H1 (cell line): ENCODE results near the gene MPPED1. TPM values are rescaled to one million over a fixed set of nuclear protein-coding genes. Genes with fewer than 3 reads are reported as not detected.

Experiments used
- CTCF ChIA-PET: fragments of 300-600 bp; sonication (Branson Sonifier 250); formaldehyde crosslinking; loops from one replicate; lab custom pipeline; 2021; ENCODE audit not compliant: partially characterized antibody; lab: Charles Lee
- POLR2A ChIA-PET: fragments of 300-600 bp; sonication (Branson Sonifier 250); formaldehyde crosslinking; loops from one replicate; lab custom pipeline; 2021; ENCODE audit warnings: inconsistent platforms; ENCODE audit not compliant: partially characterized antibody; lab: Charles Lee
- DNase-seq, 2 experiments: peaks; one replicate each; pipeline versions ENCODE4 v3.0.0 to v3.0.0-alpha.2; 2010 to 2022; ENCODE audit warnings: low spot score in 2 of 2, low read depth in 1 of 2, mixed read lengths in 1 of 2
- FAIRE-seq: peaks from 2 replicates; lab custom pipeline; 2011; peaks lifted over from hg19 to GRCh38; lab: Jason Lieb, UNC
- H2AFZ ChIP-seq: 2 replicates; pipeline ENCODE4 v1.8.1; 2012; ENCODE audit warnings: low read length, inconsistent platforms
- H2AK5ac ChIP-seq: 2 replicates; pipeline ENCODE4 v1.6.1; 2013; ENCODE audit warnings: low read depth, low read length
- H2BK120ac ChIP-seq: replicated peaks from 2 replicates; pipeline ENCODE3; 2013; ENCODE audit warnings: low read depth, low read length, inconsistent platforms
- H2BK12ac ChIP-seq: 2 replicates; pipeline ENCODE4 v1.6.1; 2013; ENCODE audit warnings: low read depth, low read length
- H2BK15ac ChIP-seq: 2 replicates; pipeline ENCODE4 v1.6.1; 2013; ENCODE audit warnings: low read length
- H2BK20ac ChIP-seq: 2 replicates; pipeline ENCODE4 v1.6.1; 2013; ENCODE audit warnings: low read length
- H2BK5ac ChIP-seq: 2 replicates; pipeline ENCODE4 v1.6.1; 2013; ENCODE audit warnings: low read depth, low read length
- H3K14ac ChIP-seq: 2 replicates; pipeline ENCODE4 v1.6.1; 2013; ENCODE audit warnings: inconsistent platforms; ENCODE audit not compliant: insufficient read length
- H3K18ac ChIP-seq: 2 replicates; pipeline ENCODE4 v1.6.1; 2013; ENCODE audit warnings: low read length; ENCODE audit errors: extremely low read depth
- H3K23ac ChIP-seq: 2 replicates; pipeline ENCODE4 v1.6.1; 2013; ENCODE audit warnings: inconsistent platforms; ENCODE audit not compliant: insufficient read length
- H3K23me2 ChIP-seq: 2 replicates; pipeline ENCODE4 v1.6.1; 2013; ENCODE audit warnings: low read depth, low read length
- H3K27ac ChIP-seq: 2 replicates; pipeline ENCODE4 v1.6.1; 2011; ENCODE audit warnings: low read depth, low read length, inconsistent platforms
- H3K27me3 ChIP-seq, 4 experiments: replicated peaks in 1 of 4; 1 replicate in 1 of 4; 2 replicates in 3 of 4; pipeline versions ENCODE4 v1.6.1 to v1.8.1; 2011 to 2013; ENCODE audit warnings: low read length in 3 of 4, mild to moderate bottlenecking in 3 of 4, inconsistent platforms in 2 of 4, mixed read lengths in 2 of 4, moderate library complexity in 1 of 4; ENCODE audit not compliant: control insufficient read depth in 3 of 4, insufficient read depth in 3 of 4; ENCODE audit errors: extremely low read depth in 1 of 4
- H3K36me3 ChIP-seq, 4 experiments: 2 replicates each; pipeline versions ENCODE4 v1.6.1 to v1.8.1; 2011 to 2013; ENCODE audit warnings: mild to moderate bottlenecking in 4 of 4, low read length in 3 of 4, moderate library complexity in 2 of 4, control low read depth in 1 of 4, inconsistent platforms in 1 of 4; ENCODE audit not compliant: insufficient read depth in 4 of 4, control insufficient read depth in 2 of 4
- H3K4ac ChIP-seq: replicated peaks from 2 replicates; pipeline ENCODE3; 2013; ENCODE audit warnings: low read length, low read depth, mixed read lengths, inconsistent platforms; ENCODE audit not compliant: insufficient read length
- H3K4me1 ChIP-seq, 4 experiments: replicated peaks in 1 of 4; 1 replicate in 1 of 4; 2 replicates in 3 of 4; pipeline versions ENCODE4 v1.6.1 to v1.8.1; 2011 to 2013; ENCODE audit warnings: low read length in 3 of 4, inconsistent platforms in 2 of 4, mixed read lengths in 1 of 4; ENCODE audit not compliant: insufficient read depth in 4 of 4, control insufficient read depth in 3 of 4
- H3K4me2 ChIP-seq, 2 experiments: 2 replicates each; pipeline versions ENCODE4 v1.6.1 to v1.8.1; 2011 to 2013; ENCODE audit warnings: low read depth in 2 of 2, low read length in 2 of 2, control low read depth in 1 of 2, inconsistent platforms in 1 of 2, mild to moderate bottlenecking in 1 of 2; ENCODE audit not compliant: insufficient read depth in 1 of 2
- H3K4me3 ChIP-seq, 4 experiments: fragments of 200-600, 300-600 bp in 1 of 4; sonication (generic), shearing (Covaris generic), sonication (Bioruptor Twin) in 1 of 4; 2 replicates each; pipeline versions ENCODE4 v1.5.1 to v1.8.1; 2011 to 2016; ENCODE audit warnings: low read length in 4 of 4, low read depth in 3 of 4, control low read depth in 2 of 4, inconsistent platforms in 2 of 4, mild to moderate bottlenecking in 2 of 4, mixed read lengths in 1 of 4, moderate library complexity in 1 of 4; ENCODE audit not compliant: insufficient read depth in 2 of 4; ENCODE audit errors: extremely low read depth in 1 of 4
- H3K56ac ChIP-seq: replicated peaks from 2 replicates; pipeline ENCODE3; 2013; ENCODE audit warnings: low read depth, mild to moderate bottlenecking, mixed read lengths, low read length, inconsistent platforms; ENCODE audit not compliant: insufficient read length
- H3K79me1 ChIP-seq: 2 replicates; pipeline ENCODE4 v1.6.1; 2013; ENCODE audit warnings: low read depth, low read length, control low read depth
- H3K79me2 ChIP-seq, 2 experiments: 2 replicates each; pipeline versions ENCODE4 v1.6.1 to v1.8.1; 2012 to 2013; ENCODE audit warnings: low read length in 2 of 2, mild to moderate bottlenecking in 2 of 2, inconsistent platforms in 1 of 2; ENCODE audit not compliant: insufficient read depth in 2 of 2, control insufficient read depth in 1 of 2
- H3K9ac ChIP-seq, 4 experiments: replicated peaks in 1 of 4; 1 replicate in 1 of 4; 2 replicates in 3 of 4; pipeline versions ENCODE4 v1.6.1 to v1.8.1; 2011 to 2013; ENCODE audit warnings: low read depth in 3 of 4, low read length in 3 of 4, control low read depth in 2 of 4, mild to moderate bottlenecking in 2 of 4, moderate library complexity in 2 of 4, inconsistent platforms in 1 of 4; ENCODE audit errors: extremely low read depth in 1 of 4
- H3K9me3 ChIP-seq, 2 experiments: 2 replicates each; pipeline versions ENCODE4 v1.6.1 to v1.8.1; 2012 to 2013; ENCODE audit warnings: mild to moderate bottlenecking in 2 of 2, moderate library complexity in 2 of 2, control low read depth in 1 of 2, inconsistent platforms in 1 of 2, low read depth in 1 of 2, low read length in 1 of 2, mixed read lengths in 1 of 2; ENCODE audit not compliant: insufficient read depth in 2 of 2
- H4K20me1 ChIP-seq, 2 experiments: replicated peaks in 1 of 2; 2 replicates each; pipeline versions ENCODE3 to v1.8.1; 2011 to 2013; ENCODE audit warnings: inconsistent platforms in 2 of 2, low read length in 2 of 2, mild to moderate bottlenecking in 1 of 2; ENCODE audit not compliant: insufficient read depth in 2 of 2, control insufficient read depth in 1 of 2
- H4K5ac ChIP-seq: 2 replicates; pipeline ENCODE4 v1.6.1; 2013; ENCODE audit warnings: low read length, low read depth, mixed read lengths, inconsistent platforms; ENCODE audit not compliant: insufficient read length
- H4K8ac ChIP-seq: 2 replicates; pipeline ENCODE4 v1.8.0; 2013; ENCODE audit warnings: mild to moderate bottlenecking, moderate library complexity, low read length, inconsistent platforms; ENCODE audit not compliant: insufficient read depth; ENCODE audit errors: extremely low read depth
- H4K91ac ChIP-seq: replicated peaks from 2 replicates; pipeline ENCODE3; 2013; ENCODE audit warnings: low read length, mixed read lengths, inconsistent platforms; ENCODE audit not compliant: insufficient read length
- BCL11A ChIP-seq, 2 experiments: IDR thresholded peaks; one replicate each; pipeline ENCODE4 v1.6.1; 2011; ENCODE audit warnings: low read depth in 2 of 2, low read length in 2 of 2, mild to moderate bottlenecking in 2 of 2
- CBX8 ChIP-seq: fragments of 300-800, 300-1000 bp; sonication (generic); IDR thresholded peaks from 2 replicates; pipeline ENCODE4 v1.7.1; 2016; ENCODE audit warnings: low read depth, low read length, borderline replicate concordance
- FOSL1 ChIP-seq: IDR thresholded peaks from 2 replicates; pipeline ENCODE4 v1.6.1; 2011; ENCODE audit warnings: mild to moderate bottlenecking, low read depth, low read length, moderate library complexity; ENCODE audit not compliant: insufficient read depth
- KDM5A ChIP-seq: fragments of 200-600 bp; IDR thresholded peaks from 2 replicates; pipeline ENCODE4 v1.7.1; 2012; ENCODE audit warnings: mild to moderate bottlenecking, low read length, inconsistent platforms, mixed read lengths
- PHF8 ChIP-seq: fragments of 200-600 bp; sonication (generic); conservative IDR thresholded peaks from 2 replicates; pipeline ENCODE4 v1.7.1; 2012; ENCODE audit warnings: low read depth, mild to moderate bottlenecking, inconsistent platforms, low read length, moderate library complexity
- SAP30 ChIP-seq: fragments of 300-600 bp; sonication (generic); IDR thresholded peaks from 2 replicates; pipeline ENCODE4 v1.7.1; 2012; ENCODE audit warnings: low read length, moderate library complexity, mild to moderate bottlenecking, inconsistent platforms; ENCODE audit not compliant: insufficient read depth, insufficient replicate concordance
- SP2 ChIP-seq: IDR thresholded peaks from 2 replicates; pipeline ENCODE4 v1.6.1; 2012; ENCODE audit warnings: mild to moderate bottlenecking, low read length, inconsistent platforms
- WGBS, 2 experiments: shearing (Covaris generic) in 1 of 2; methylation state at CpG; one replicate each; pipeline versions ENCODE4 v1.1.6 to v1.1.7; 2013 to 2015; ENCODE audit warnings: low lambda C conversion rate in 2 of 2, mixed read lengths in 2 of 2, inconsistent platforms in 1 of 2, low coverage in 1 of 2, missing lambda C conversion rate in 1 of 2; ENCODE audit not compliant: insufficient replicate concordance in 2 of 2, insufficient coverage in 1 of 2, insufficient read length in 1 of 2; ENCODE audit errors: extremely low coverage in 1 of 2, missing lambda C conversion rate in 1 of 2; 5-methylcytosine and 5-hydroxymethylcytosine counted together
- polyA plus RNA-seq, 7 experiments: library from polyadenylated mRNA; depleted of rRNA in 3 of 7; stranded (reverse) in 5 of 7; unstranded in 2 of 7; fragments of >200 nt in 5 of 7; fragments of 200-250 nt in 2 of 7; gene quantifications; 1 replicate in 5 of 7; 2 replicates in 1 of 7; 4 replicates in 1 of 7; pipeline versions ENCODE4 v1.2.1 to v1.2.3, GENCODE V29; 2011 to 2013; ENCODE audit warnings: missing spikeins in 2 of 7, mixed read lengths in 2 of 7
- total RNA-seq: library from RNA; stranded (reverse); fragmentation: NEBNext Ultra II Directional; extraction: Animal tissue kit (Norgen Biotek cat#: 25700); gene quantifications from 2 replicates; pipeline ENCODE4 v1.2.1, GENCODE V29; 2021

MPPED1 gene
- total and polyA plus RNA-seq, 2 of the 8 experiments (the other 6 are each of a cell fraction or from before 2014, with no cell fraction given) = 0.29 to 0.37 TPM

DNA sequence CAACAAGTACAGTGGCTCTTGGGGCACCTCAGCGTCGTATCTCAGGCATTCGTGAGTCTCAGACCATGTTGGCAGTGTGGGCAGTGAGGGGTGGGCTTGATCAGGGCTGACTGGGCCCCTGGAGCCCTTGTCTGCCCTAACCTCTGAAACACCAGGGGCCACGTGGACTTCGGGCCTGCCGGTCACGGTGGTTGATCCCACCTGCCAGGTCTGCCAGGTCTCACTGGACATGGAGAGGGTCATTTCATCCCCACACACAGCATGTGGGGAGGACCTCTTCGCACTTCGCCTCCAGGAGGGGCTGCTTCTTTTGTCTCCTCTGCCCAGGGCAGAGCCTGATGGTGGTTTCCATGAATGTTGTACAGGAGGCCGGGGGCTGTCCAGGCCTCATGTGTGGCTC, 77.1 kb downstream of the MPPED1 start:
- POLR2A ChIA-PET = no interaction called here
- H2BK5ac ChIP-seq = no peak overlapping the region
- WGBS, 2 experiments = 78% methylated on average over 8 of the region's 10 CpGs; no CpG with 5 or more reads in 1 of the 2 experiments

More for the DNA sequence above, 77.1 kb downstream of the MPPED1 start:
- no peaks in the 10 kb centered on the region for H3K79me2 ChIP-seq
- H2BK12ac ChIP-seq = no peak overlapping the region
- H3K18ac ChIP-seq = no peak overlapping the region
- peaks cover 3 to 4% of the 10 kb centered on the region in 2 experiments; a peak in 1 of 4 replicates for H3K9me3 ChIP-seq
- H2AFZ ChIP-seq = no peak overlapping the region
- no peak overlapping the region for H2BK120ac ChIP-seq
- H3K4me2 ChIP-seq = no peak overlapping the region
- FAIRE-seq (no peak), DNase-seq (no peak)
- H3K4me1 ChIP-seq = no peaks in the 10 kb centered on the region; a peak in 1 of 7 replicates
- no peak overlapping the region for H2BK20ac ChIP-seq
- no peak overlapping the region for H3K27ac ChIP-seq
- H3K4me3 ChIP-seq = no peak overlapping the region
- peaks cover 15% of the 10 kb centered on the region; the same call in 1 of the 2 replicates for H3K23me2 ChIP-seq
- no peaks in the 10 kb centered on the region for H3K27me3 ChIP-seq
- no peak overlapping the region for H3K14ac ChIP-seq
- no peak overlapping the region for H4K91ac ChIP-seq
- peaks cover 0 to 12% of the 10 kb centered on the region in 2 experiments for H4K20me1 ChIP-seq
- no peak overlapping the region for H3K4ac ChIP-seq
- no peak overlapping the region for H3K9ac ChIP-seq
- no peaks in the 10 kb centered on the region for H3K79me1 ChIP-seq
- H4K5ac ChIP-seq = no peak overlapping the region
- CTCF ChIA-PET = interaction anchor here (0.9 kb wide), 1 partner anchor 30 kb away, joined by 3 read pairs; no protein-coding TSS in a partner anchor
- H3K56ac ChIP-seq = no peak overlapping the region
- H2AK5ac ChIP-seq = no peak overlapping the region
- no peak overlapping the region; the same call in 1 of the 2 replicates for H4K8ac ChIP-seq
- TF ChIP-seq FOSL1 = no peak
- TF ChIP-seq SAP30 = no peak
- no peak for TF ChIP-seq CBX8
- no peak for TF ChIP-seq KDM5A
- no peak for TF ChIP-seq BCL11A (IDR thresholded peaks at IDR 0.05; ENCODE audit: low read depth in 2 of 2, low read length in 2 of 2)
- no peak for TF ChIP-seq PHF8
- TF ChIP-seq SP2 = no peak
- H3K36me3 ChIP-seq = no peaks in the 10 kb centered on the region
- H3K23ac ChIP-seq = no peak overlapping the region
- no peak overlapping the region for H2BK15ac ChIP-seq
